ENCODE measurements around the gene HUS1.

DNA sequence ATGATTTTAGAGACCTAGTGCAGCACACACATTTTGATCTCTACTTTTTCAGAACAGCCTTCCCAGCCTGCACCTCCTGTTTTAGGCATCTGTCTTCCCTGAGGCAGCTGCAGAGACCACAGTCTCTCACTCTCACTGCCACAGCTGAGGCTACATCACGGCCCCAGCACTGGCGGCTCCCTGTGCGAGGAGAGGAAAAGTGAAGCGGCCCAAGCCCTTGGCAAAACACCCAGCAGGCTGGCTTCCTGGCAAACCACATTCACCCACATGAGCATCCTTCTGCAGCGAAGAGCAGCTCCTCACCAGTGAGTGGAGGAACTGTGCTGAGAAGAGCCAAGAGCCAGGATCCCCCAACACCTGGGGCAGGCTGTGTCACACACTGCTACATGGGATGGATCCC lies 14.0 kb downstream of the HUS1 start:
- TF ChIP-seq POLR2A (IDR thresholded peaks at IDR 0.05) (no peak), EP300 (IDR thresholded peaks at IDR 0.05; ENCODE audit: low read depth) (no peak)

All from transverse colon (tissue), 1 donor.